HG03558 (cell line): ENCODE results near the gene GRK3.
"Not testable (repeated sequence)": the region's sequence is repeated elsewhere in the genome, so short reads cannot be mapped to it uniquely, and the experiment has no call there.

ENCODE experiments used
- ATAC-seq: cut with Tn5 transposase; IDR thresholded peaks from one replicate; pipeline ENCODE4 v1.9.1; 2021; ENCODE audit warnings: moderate number of reproducible peaks; ENCODE audit not compliant: unreplicated experiment; ENCODE audit errors: extremely low read depth

The GRK3 gene

GRCh38 chr22:25564320-25564978, at the start of gene GRK3:
Gene GRK3, plus strand, starts transcription at chr22:25564675. Its CDS starts 366 bp downstream, at chr22:25565041.
- ATAC-seq = no peak

DNA sequence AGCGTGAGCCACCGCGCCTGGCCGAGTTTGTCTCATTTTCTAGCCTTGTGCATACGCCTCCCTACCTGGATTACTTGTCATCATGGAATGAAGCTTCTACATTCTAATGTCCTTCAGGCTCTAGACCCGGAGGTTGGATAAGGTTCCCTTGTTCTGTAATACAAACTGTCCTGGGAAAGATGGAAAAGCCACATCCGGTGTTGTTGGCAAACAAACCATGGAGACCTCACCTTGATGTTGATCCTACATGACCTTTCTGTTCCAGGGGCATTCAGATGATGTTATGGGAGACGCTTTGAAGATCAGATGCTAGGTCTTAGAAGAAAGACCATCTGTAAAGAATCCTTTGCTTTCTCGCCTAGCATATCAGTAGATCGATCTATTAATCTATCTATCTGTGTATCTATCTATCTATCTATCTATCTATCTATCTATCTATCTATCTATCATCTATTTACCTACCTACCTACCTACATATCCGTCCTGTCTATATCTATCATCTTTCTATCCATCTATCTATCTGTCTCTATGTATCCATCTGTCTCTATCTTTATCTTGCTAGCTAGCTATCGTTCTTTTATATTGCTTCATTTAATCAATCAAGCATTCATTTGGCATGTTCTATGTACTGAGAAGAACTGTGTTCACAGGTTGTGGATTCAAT, 46.3 kb upstream of the GRK3 start:
- ATAC-seq = no peak

- ATAC-seq = no peak
Measured at GRCh38 chr22:25525376-25525775, 39.1 kb upstream of the GRK3 start.

- not testable (repeated sequence) for ATAC-seq
Measured at GRCh38 chr22:25525804-25526584, 38.5 kb upstream of the GRK3 start.

GRCh38 chr22:25527016-25527415, 37.5 kb upstream of the GRK3 start:
- not testable (repeated sequence) for ATAC-seq

GRCh38 chr22:25528068-25528467, 36.4 kb upstream of the GRK3 start:
- ATAC-seq = not testable (repeated sequence)

- ATAC-seq = not testable (repeated sequence)
Measured at GRCh38 chr22:25529059-25529458, 35.4 kb upstream of the GRK3 start.

DNA sequence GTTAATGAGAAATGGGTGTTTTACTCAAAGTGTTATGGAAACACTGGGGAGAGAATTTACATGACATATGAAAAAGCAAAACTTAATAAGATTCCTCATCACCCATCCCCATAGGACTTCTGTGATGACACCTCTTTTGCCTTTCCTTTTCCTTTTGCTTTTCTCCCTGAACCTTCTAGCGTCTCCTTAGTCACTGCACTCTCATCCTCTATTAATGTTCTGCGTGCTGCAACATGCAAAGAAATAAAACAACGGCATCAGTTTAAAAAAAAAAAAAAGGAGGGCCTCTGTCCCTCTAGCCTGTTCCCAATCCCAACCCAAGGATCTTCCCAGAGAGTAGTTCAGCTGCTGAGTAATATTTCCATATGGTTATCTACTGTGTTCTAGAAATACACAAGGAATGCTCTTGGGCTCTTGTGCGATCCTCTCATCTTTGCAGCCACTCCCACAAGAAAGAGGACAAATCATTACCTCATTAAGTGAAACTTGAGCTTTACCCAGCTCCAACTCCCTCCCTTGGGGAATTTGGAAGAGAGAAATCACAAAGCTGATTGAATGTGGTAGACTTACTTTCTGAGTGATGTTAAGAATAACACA, 34.8 kb upstream of the GRK3 start:
- ATAC-seq = not testable (repeated sequence)

DNA sequence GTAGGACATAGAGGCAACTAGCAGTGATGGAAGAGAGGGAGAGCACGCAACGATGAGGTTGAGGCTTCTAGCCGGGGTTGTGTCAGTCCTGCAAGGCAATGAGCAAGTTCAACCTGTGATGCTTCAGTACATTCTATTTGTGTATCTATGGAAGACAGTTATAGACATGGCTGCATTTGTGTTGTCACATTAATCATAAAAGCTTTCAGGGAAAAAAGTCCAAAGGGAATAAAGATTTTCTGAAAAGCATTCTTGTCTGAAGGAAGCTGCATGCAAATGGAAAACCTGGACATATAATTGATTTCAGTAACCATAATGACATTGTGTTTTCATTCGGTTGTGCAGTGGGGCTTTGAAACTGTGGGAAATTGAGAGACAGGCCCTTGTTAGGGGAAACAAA, 32.8 kb upstream of the GRK3 start:
- not testable (repeated sequence) for ATAC-seq

GRCh38 chr22:25534724-25535123, 29.8 kb upstream of the GRK3 start:
- no peak for ATAC-seq

DNA sequence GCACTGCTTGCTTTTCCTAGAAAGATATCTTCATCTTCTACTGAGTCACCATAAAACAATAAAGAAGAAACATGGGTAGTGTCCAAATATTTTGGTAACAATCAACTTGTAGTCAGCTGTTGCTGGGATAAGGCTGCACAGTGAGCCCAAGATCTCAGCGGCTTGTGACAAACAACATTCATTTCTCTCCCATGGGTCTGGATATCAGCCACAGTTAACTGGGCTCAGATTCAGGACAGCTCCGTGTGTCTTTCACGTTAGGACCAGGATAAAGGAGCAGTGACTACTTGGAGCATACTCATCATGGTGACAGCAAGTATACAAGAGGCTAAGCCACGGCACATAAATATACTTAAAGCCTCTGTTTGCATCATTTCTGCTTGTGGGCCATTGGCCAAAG, 27.9 kb upstream of the GRK3 start:
- ATAC-seq = no peak

- no peak for ATAC-seq
Measured at GRCh38 chr22:25540166-25540907, 24.1 kb upstream of the GRK3 start.

DNA sequence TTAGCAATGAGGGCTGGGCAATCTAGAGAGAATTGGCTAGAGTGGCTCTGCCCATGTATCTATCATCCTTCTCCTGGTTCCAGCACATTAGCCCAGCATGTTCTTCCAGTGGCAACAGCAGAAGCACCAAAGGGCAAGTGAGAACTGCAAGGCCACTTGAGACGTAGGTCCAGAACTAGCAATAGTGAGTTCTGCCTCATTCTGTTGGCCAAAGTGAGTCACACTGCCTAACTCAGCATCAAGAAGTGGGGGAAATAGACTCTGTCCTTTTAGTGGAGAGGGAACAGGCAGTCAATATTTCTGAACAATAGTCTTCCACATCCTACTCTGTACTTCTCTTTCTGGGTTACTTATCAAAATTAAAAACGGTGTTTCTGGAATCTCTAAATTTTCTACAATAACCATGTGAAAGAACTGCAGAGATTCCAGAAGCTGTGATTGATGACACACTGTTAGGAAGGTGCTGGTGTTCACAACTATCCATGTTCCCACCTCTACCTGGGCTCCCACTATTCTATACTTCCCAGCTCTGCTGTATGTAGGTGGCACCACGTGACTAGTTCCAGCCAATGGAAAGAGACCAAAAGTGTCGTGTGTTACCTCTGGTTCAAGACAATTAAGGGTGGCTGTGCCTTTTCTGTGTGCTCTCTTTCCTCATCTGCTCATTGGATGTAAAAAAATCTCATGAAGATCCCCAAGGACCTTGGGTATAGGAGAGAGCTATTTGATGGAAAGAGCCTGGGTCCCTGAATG, 23.4 kb upstream of the GRK3 start:
- no peak for ATAC-seq

- no peak for ATAC-seq
Measured at GRCh38 chr22:25542191-25542590, 22.3 kb upstream of the GRK3 start.

- no peak for ATAC-seq
Measured at GRCh38 chr22:25542720-25543402, 21.6 kb upstream of the GRK3 start.

GRCh38 chr22:25545146-25545545, 19.3 kb upstream of the GRK3 start:
- ATAC-seq = no peak

- no peak for ATAC-seq
Measured at GRCh38 chr22:25545672-25546071, 18.8 kb upstream of the GRK3 start.

DNA sequence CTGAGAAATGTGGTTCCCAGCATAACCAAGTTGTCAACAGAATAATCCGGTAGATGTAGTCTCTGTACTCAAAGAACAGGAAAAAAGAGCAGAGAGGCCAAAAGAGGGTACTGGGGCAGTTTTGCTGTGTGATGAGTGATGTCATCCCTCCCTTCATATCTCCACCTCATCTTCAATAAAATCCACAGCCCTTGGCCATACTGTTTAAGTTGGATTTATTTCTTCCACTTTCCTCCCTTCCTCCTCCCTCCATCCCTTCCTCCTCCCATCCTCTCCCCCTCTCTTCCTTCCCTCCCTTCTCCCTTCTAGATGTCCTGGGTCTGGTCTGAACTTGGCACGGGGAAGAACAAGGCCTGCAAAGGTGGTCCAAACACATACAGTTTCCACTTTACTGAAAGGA, 18.2 kb upstream of the GRK3 start:
- ATAC-seq = no peak

- no peak for ATAC-seq
Measured at GRCh38 chr22:25546751-25547150, 17.7 kb upstream of the GRK3 start.
